GM18517 (cell line): ENCODE data around the gene GNG5.
"Not testable (repeated sequence)": the region's sequence is repeated elsewhere in the genome, so short reads cannot be mapped to it uniquely, and the experiment has no call there.

Source experiments
- ATAC-seq: cut with Tn5 transposase; IDR thresholded peaks from one replicate; pipeline ENCODE4 v1.9.1; 2021; ENCODE audit warnings: mild to moderate bottlenecking, moderate library complexity; ENCODE audit not compliant: unreplicated experiment

Gene GNG5

GRCh38 chr1:84489766-84490165 is 16.6 kb downstream of the GNG5 start:
- no peak for ATAC-seq

GRCh38 chr1:84488107-84488506 is 18.3 kb downstream of the GNG5 start:
- ATAC-seq: no peak

GRCh38 chr1:84481317-84481716 is 25.1 kb downstream of the GNG5 start:
- no peak for ATAC-seq

- ATAC-seq: peak; percentile 37
These were observed 25.7 kb downstream of the GNG5 start for GRCh38 chr1:84480650-84481049.

GRCh38 chr1:84479998-84480397 is 26.4 kb downstream of the GNG5 start:
- no peak for ATAC-seq

- ATAC-seq: peak; percentile 95
These were observed 27.2 kb downstream of the GNG5 start, which contains the start of gene RPF1 for GRCh38 chr1:84478876-84479868. Gene RPF1 (plus strand): TSS chr1:84479266. CDS start chr1:84479282, 16 bp downstream.

- no peak for ATAC-seq
These were observed 30.2 kb downstream of the GNG5 start for GRCh38 chr1:84476225-84476624.

- no peak for ATAC-seq
These were observed 39.1 kb downstream of the GNG5 start for GRCh38 chr1:84467298-84467697.

GRCh38 chr1:84462118-84462517 is 44.3 kb downstream of the GNG5 start:
- no peak for ATAC-seq

- ATAC-seq: no peak
These were observed 53.9 kb downstream of the GNG5 start for GRCh38 chr1:84452436-84452835.

GRCh38 chr1:84450910-84451309 is 55.5 kb downstream of the GNG5 start:
- no peak for ATAC-seq

- ATAC-seq: not testable (repeated sequence)
These were observed 57.7 kb downstream of the GNG5 start for GRCh38 chr1:84448704-84449103.
